PC-9 (cell line): ENCODE measurements around the gene TRMU. TPM values are rescaled to one million over a fixed set of nuclear protein-coding genes. Genes with fewer than 3 reads are reported as not detected.

Experiments
- BruUV-seq: library from RNA; stranded (reverse); fragments of 400-500 nt; replicated peaks from 2 replicates; lab custom pipeline; 2021; lab: Mats Ljungman, UMichigan
- CTCF ChIA-PET: fragments of 300-600 bp; sonication (Branson Sonifier 250); formaldehyde crosslinking; loops from one replicate; lab custom pipeline; 2022; ENCODE audit warnings: antibody characterized with exemption; lab: Charles Lee
- POLR2A ChIA-PET: fragments of 300-600 bp; sonication (Branson Sonifier 250); formaldehyde crosslinking; loops from one replicate; lab custom pipeline; 2022; ENCODE audit warnings: antibody characterized with exemption; ENCODE audit not compliant: unreplicated experiment; lab: Charles Lee
- DNase-seq, 2 experiments: peaks; one replicate each; pipeline versions ENCODE4 v3.0.0 to v3.0.0-alpha.2; 2015 to 2022; ENCODE audit warnings: mixed read lengths in 1 of 2
- H2AFZ ChIP-seq: fragments of 200-600 bp; sonication (generic); 2 replicates; pipeline ENCODE4 v1.8.1; 2017; ENCODE audit warnings: antibody characterized with exemption
- H3F3A ChIP-seq: fragments of 200-600 bp; sonication (generic); 2 replicates; pipeline ENCODE4 v1.8.1; 2017; ENCODE audit warnings: antibody characterized with exemption, mild to moderate bottlenecking, low read depth; ENCODE audit not compliant: insufficient read depth
- H3K27ac ChIP-seq: fragments of 200-600 bp; sonication (generic); 2 replicates; pipeline ENCODE4 v1.6.1; 2016; ENCODE audit warnings: mixed run types
- H3K27me3 ChIP-seq: fragments of 200-600 bp; sonication (generic); 2 replicates; pipeline ENCODE4 v1.6.1; 2016; ENCODE audit warnings: low read depth, mixed run types; ENCODE audit not compliant: insufficient read depth
- H3K36me3 ChIP-seq: fragments of 200-600 bp; sonication (generic); 2 replicates; pipeline ENCODE4 v1.6.1; 2016; ENCODE audit warnings: low read depth, mixed run types
- H3K4me1 ChIP-seq: fragments of 200-600 bp; sonication (generic); replicated peaks from 2 replicates; pipeline ENCODE4 v1.6.1; 2016; ENCODE audit warnings: mixed run types; ENCODE audit not compliant: insufficient read depth
- H3K4me2 ChIP-seq: fragments of 200-600 bp; sonication (generic); 2 replicates; pipeline ENCODE4 v1.6.1; 2017; ENCODE audit warnings: mixed run types
- H3K4me3 ChIP-seq: fragments of 200-600 bp; sonication (generic); 2 replicates; pipeline ENCODE4 v1.6.1; 2016; ENCODE audit warnings: mixed run types
- H3K79me2 ChIP-seq: fragments of 200-600 bp; sonication (generic); 2 replicates; pipeline ENCODE4 v1.6.1; 2017; ENCODE audit warnings: low read depth, mixed run types
- H3K9me2 ChIP-seq: fragments of 200-600 bp; sonication (generic); 2 replicates; pipeline ENCODE4 v1.8.1; 2017; ENCODE audit warnings: mild to moderate bottlenecking; ENCODE audit not compliant: insufficient read depth
- H3K9me3 ChIP-seq: fragments of 200-600 bp; sonication (generic); 2 replicates; pipeline ENCODE4 v1.8.1; 2016; ENCODE audit warnings: low read depth; ENCODE audit not compliant: insufficient read depth
- H4K20me1 ChIP-seq: fragments of 200-600 bp; sonication (generic); 2 replicates; pipeline ENCODE4 v1.8.1; 2017; ENCODE audit not compliant: insufficient read depth
- CTCF ChIP-seq: fragments of 200-600 bp; sonication (generic); conservative IDR thresholded peaks from 2 replicates; pipeline ENCODE4 v1.6.1; 2017; ENCODE audit warnings: mixed run types, antibody characterized with exemption, mild to moderate bottlenecking, moderate library complexity
- EZH2 ChIP-seq: fragments of 200-600 bp; sonication (generic); IDR thresholded peaks from 2 replicates; pipeline ENCODE4 v1.8.0; 2017; ENCODE audit warnings: antibody characterized with exemption, low read depth
- intact Hi-C: fragments of 100-400 bp; cut with micrococcal nuclease; formaldehyde crosslinking; loops from one replicate; pipeline ENCODE4 v1.10.0; 2022; ENCODE audit not compliant: unreplicated experiment
- total RNA-seq: library from RNA; stranded (reverse); gene quantifications from 2 replicates; pipeline ENCODE4 v1.2.3, GENCODE V29; 2021

TRMU gene
- total RNA-seq, 1 experiment from 2014 or later = 58.2 TPM

- Histone ChIP-seq H3K36me3 (no peaks in the 10 kb centered on the region), H3K9me2 (no peaks in the 10 kb centered on the region), H3K4me2 (no peak overlapping the region), H2AFZ (no peak overlapping the region), H3K9me3 (no peaks in the 10 kb centered on the region), H3F3A (peaks cover 7% of the 10 kb centered on the region; the same call in 1 of the 2 replicates), H3K79me2 (no peaks in the 10 kb centered on the region), H4K20me1 (no peaks in the 10 kb centered on the region), H3K27ac (no peak overlapping the region), H3K4me3 (no peak overlapping the region), H3K4me1 (no peaks in the 10 kb centered on the region; the same call in 1 of the 2 replicates), H3K27me3 (no peaks in the 10 kb centered on the region)
- ChIA-PET CTCF (interaction anchor here (0.8 kb wide), 1 partner anchor 174 kb away, joined by 3 read pairs; no protein-coding TSS in a partner anchor), POLR2A (no interaction called here)
- no TSS peak for BruUV-seq
- TF ChIP-seq EZH2 (no peak), CTCF (no peak)
- intact Hi-C loops = no loop called here
- no peak for DNase-seq
Measured at GRCh38 chr22:46368422-46368821, 32.9 kb downstream of the TRMU start.

GRCh38 chr22:46368871-46369715 is 33.6 kb downstream of the TRMU start:
- ChIA-PET CTCF (interaction anchor here (0.6 kb wide), 1 partner anchor 344 kb away, joined by 22 read pairs; no protein-coding TSS in a partner anchor), POLR2A (no interaction called here)
- Histone ChIP-seq H3K27ac (no peak overlapping the region), H3K4me3 (no peak overlapping the region), H3K9me2 (no peaks in the 10 kb centered on the region), H3F3A (peaks cover 7% of the 10 kb centered on the region; the same call in 1 of the 2 replicates), H3K4me1 (peaks cover 5% of the 10 kb centered on the region), H4K20me1 (no peaks in the 10 kb centered on the region), H3K79me2 (no peaks in the 10 kb centered on the region), H3K36me3 (no peaks in the 10 kb centered on the region), H3K27me3 (no peaks in the 10 kb centered on the region), H3K9me3 (no peaks in the 10 kb centered on the region), H3K4me2 (no peak overlapping the region), H2AFZ (no peak overlapping the region)
- TF ChIP-seq EZH2 (no peak), CTCF (no peak)
- intact Hi-C loops = no loop called here
- BruUV-seq = no TSS peak
- no peak for DNase-seq

GRCh38 chr22:46369716-46370583 is 34.4 kb downstream of the TRMU start:
- ChIA-PET POLR2A (no interaction called here), CTCF (interaction anchor here (0.6 kb wide), 1 partner anchor 345 kb away, joined by 22 read pairs; no protein-coding TSS in a partner anchor)
- Histone ChIP-seq H3K79me2 (no peaks in the 10 kb centered on the region), H3K4me2 (no peak overlapping the region), H4K20me1 (no peaks in the 10 kb centered on the region), H3K9me3 (no peaks in the 10 kb centered on the region), H3K27me3 (no peaks in the 10 kb centered on the region), H3K27ac (no peak overlapping the region), H3F3A (peaks cover 7% of the 10 kb centered on the region; the same call in 1 of the 2 replicates), H3K36me3 (no peaks in the 10 kb centered on the region), H3K9me2 (no peaks in the 10 kb centered on the region), H3K4me1 (peaks cover 13% of the 10 kb centered on the region), H3K4me3 (no peak overlapping the region), H2AFZ (no peak overlapping the region)
- no peak for DNase-seq
- intact Hi-C loops = no loop called here
- no TSS peak for BruUV-seq
- no peak for TF ChIP-seq CTCF
